Measurements from ENCODE around the gene RAB3C. TPM values are rescaled to one million over a fixed set of nuclear protein-coding genes. Genes with fewer than 3 reads are reported as not detected.

The RAB3C gene
- total and polyA plus RNA-seq, 2 donors (not counting 1 experiment from before 2014, with no cell fraction given) = not detected

- Histone ChIP-seq H3K9ac (ENCODE audit: insufficient read depth, low read length) (no peak overlapping the region), H3K27ac (ENCODE audit: insufficient read depth, low read length) (no peak overlapping the region), H3K79me2 (ENCODE audit: control insufficient read depth, insufficient read depth, low read length) (no peaks in the 10 kb centered on the region), H3K9me3 (ENCODE audit: control insufficient read depth, insufficient read depth, low read depth, low read length) (no peaks in the 10 kb centered on the region), H3K4me3 (replicated peaks in 1 of 4; ENCODE audit: control extremely low read depth in 1 of 4, insufficient read depth in 1 of 4, low read depth in 3 of 4, low read length in 4 of 4) (no peak overlapping the region), H3K36me3 (ENCODE audit: control insufficient read depth, insufficient read depth, low read length) (no peaks in the 10 kb centered on the region), H3K4me1 (ENCODE audit: control insufficient read depth, extremely low read depth, insufficient read depth, low read length) (no peaks in the 10 kb centered on the region), H2AFZ (ENCODE audit: low read length) (no peak overlapping the region), H4K20me1 (ENCODE audit: control insufficient read depth, extremely low read depth, insufficient read depth, low read length) (no peaks in the 10 kb centered on the region), H3K27me3 (ENCODE audit: control insufficient read depth, insufficient read depth, low read length) (no peaks in the 10 kb centered on the region), H3K4me2 (ENCODE audit: extremely low read depth, insufficient read depth, low read length) (no peak overlapping the region)
- TF ChIP-seq EZH2 (IDR thresholded peaks at IDR 0.05; ENCODE audit: low read length, missing control alignments) (no peak), CTCF (conservative IDR thresholded peaks at IDR 0.05 in 1 of 2, IDR thresholded peaks at IDR 0.05 in 1 of 2; ENCODE audit: low read depth in 1 of 2, low read length in 2 of 2) (no peak)
- no peak for DNase-seq (ENCODE audit: low read depth in 2 of 2)
Observed at GRCh38 chr5:58800356-58800755, 217.5 kb downstream of the RAB3C start.

GRCh38 chr5:58800861-58801540, 218.1 kb downstream of the RAB3C start:
- Histone ChIP-seq H3K4me2 (ENCODE audit: extremely low read depth, insufficient read depth, low read length) (no peak overlapping the region), H3K27me3 (ENCODE audit: control insufficient read depth, insufficient read depth, low read length) (no peaks in the 10 kb centered on the region), H3K9me3 (ENCODE audit: control insufficient read depth, insufficient read depth, low read depth, low read length) (no peaks in the 10 kb centered on the region), H3K4me1 (ENCODE audit: control insufficient read depth, extremely low read depth, insufficient read depth, low read length) (no peaks in the 10 kb centered on the region), H4K20me1 (ENCODE audit: control insufficient read depth, extremely low read depth, insufficient read depth, low read length) (no peaks in the 10 kb centered on the region), H3K27ac (ENCODE audit: insufficient read depth, low read length) (no peak overlapping the region), H3K9ac (ENCODE audit: insufficient read depth, low read length) (no peak overlapping the region), H3K36me3 (ENCODE audit: control insufficient read depth, insufficient read depth, low read length) (no peaks in the 10 kb centered on the region), H3K4me3 (replicated peaks in 1 of 4; ENCODE audit: control extremely low read depth in 1 of 4, insufficient read depth in 1 of 4, low read depth in 3 of 4, low read length in 4 of 4) (no peak overlapping the region), H2AFZ (ENCODE audit: low read length) (no peak overlapping the region), H3K79me2 (ENCODE audit: control insufficient read depth, insufficient read depth, low read length) (no peaks in the 10 kb centered on the region)
- DNase-seq (ENCODE audit: low read depth in 2 of 2) = no peak
- TF ChIP-seq CTCF (conservative IDR thresholded peaks at IDR 0.05 in 1 of 2, IDR thresholded peaks at IDR 0.05 in 1 of 2; ENCODE audit: low read depth in 1 of 2, low read length in 2 of 2) (no peak), EZH2 (IDR thresholded peaks at IDR 0.05; ENCODE audit: low read length, missing control alignments) (no peak)

GRCh38 chr5:58803056-58803455, 220.2 kb downstream of the RAB3C start:
- Histone ChIP-seq H3K4me3 (replicated peaks in 1 of 4; ENCODE audit: control extremely low read depth in 1 of 4, insufficient read depth in 1 of 4, low read depth in 3 of 4, low read length in 4 of 4) (no peak overlapping the region), H3K27me3 (ENCODE audit: control insufficient read depth, insufficient read depth, low read length) (no peaks in the 10 kb centered on the region), H3K4me1 (ENCODE audit: control insufficient read depth, extremely low read depth, insufficient read depth, low read length) (no peaks in the 10 kb centered on the region)

More at GRCh38 chr5:58803056-58803455, 220.2 kb downstream of the RAB3C start:
- Histone ChIP-seq H3K4me2 (ENCODE audit: extremely low read depth, insufficient read depth, low read length) (no peak overlapping the region), H3K27ac (ENCODE audit: insufficient read depth, low read length) (no peak overlapping the region), H3K36me3 (ENCODE audit: control insufficient read depth, insufficient read depth, low read length) (no peaks in the 10 kb centered on the region), H4K20me1 (ENCODE audit: control insufficient read depth, extremely low read depth, insufficient read depth, low read length) (no peaks in the 10 kb centered on the region), H3K9me3 (ENCODE audit: control insufficient read depth, insufficient read depth, low read depth, low read length) (no peaks in the 10 kb centered on the region), H3K79me2 (ENCODE audit: control insufficient read depth, insufficient read depth, low read length) (no peaks in the 10 kb centered on the region), H3K9ac (ENCODE audit: insufficient read depth, low read length) (no peak overlapping the region), H2AFZ (ENCODE audit: low read length) (no peak overlapping the region)
- DNase-seq (ENCODE audit: low read depth in 2 of 2) = no peak
- TF ChIP-seq EZH2 (IDR thresholded peaks at IDR 0.05; ENCODE audit: low read length, missing control alignments) (no peak), CTCF (conservative IDR thresholded peaks at IDR 0.05 in 1 of 2, IDR thresholded peaks at IDR 0.05 in 1 of 2; ENCODE audit: low read depth in 1 of 2, low read length in 2 of 2) (no peak)
